GM19438 (cell line): Measurements from ENCODE around the gene RDH13.
"Not testable (repeated sequence)": the region's sequence is repeated elsewhere in the genome, so short reads cannot be mapped to it uniquely, and the experiment has no call there.

ENCODE experiments used
- ATAC-seq: cut with Tn5 transposase; IDR thresholded peaks from one replicate; pipeline ENCODE4 v1.9.1; 2021; ENCODE audit warnings: low read depth; ENCODE audit not compliant: unreplicated experiment

The RDH13 gene

GRCh38 chr19:55062735-55063491 is at the start of gene RDH13:
Gene RDH13 (minus strand): TSS chr19:55063148. CDS start chr19:55063032, 116 bp downstream.
- peak; percentile 87 for ATAC-seq

- ATAC-seq = no peak
These were observed 49.4 kb upstream of the RDH13 start for GRCh38 chr19:55112246-55112776.

- ATAC-seq = no peak
These were observed 48.4 kb upstream of the RDH13 start for GRCh38 chr19:55111238-55111831.

- ATAC-seq = no peak
These were observed 46.8 kb upstream of the RDH13 start for GRCh38 chr19:55109527-55110291.

- ATAC-seq = not testable (repeated sequence)
These were observed 44.3 kb upstream of the RDH13 start for GRCh38 chr19:55107252-55107651.

GRCh38 chr19:55106591-55106990 is 43.6 kb upstream of the RDH13 start:
- no peak for ATAC-seq

- no peak for ATAC-seq
These were observed 42.3 kb upstream of the RDH13 start for GRCh38 chr19:55105237-55105636.

GRCh38 chr19:55103190-55103589 is 40.2 kb upstream of the RDH13 start:
- ATAC-seq = no peak

- ATAC-seq = no peak
These were observed 38.3 kb upstream of the RDH13 start for GRCh38 chr19:55101261-55101660.

GRCh38 chr19:55099557-55100506 is 36.9 kb upstream of the RDH13 start:
- no peak for ATAC-seq

- no peak for ATAC-seq
These were observed 36.0 kb upstream of the RDH13 start for GRCh38 chr19:55098716-55099556.

GRCh38 chr19:55097864-55098715 is 35.1 kb upstream of the RDH13 start:
- no peak for ATAC-seq

- ATAC-seq = no peak
These were observed 33.2 kb upstream of the RDH13 start for GRCh38 chr19:55096061-55096701.

GRCh38 chr19:55095260-55096060 is 32.5 kb upstream of the RDH13 start:
- ATAC-seq = no peak

GRCh38 chr19:55094456-55095259 is 31.7 kb upstream of the RDH13 start:
- ATAC-seq = no peak
